Embryonic facial prominence (tissue), 1 donor: ENCODE data around the gene MATN3.

Source experiments
- DNase-seq: peaks from one replicate; pipeline ENCODE4 v3.0.0-alpha.2; 2016; ENCODE audit errors: extremely low spot score

Gene MATN3

GRCh38 chr2:20037660-20038059 is 25.2 kb upstream of the MATN3 start:
- DNase-seq = no peak

GRCh38 chr2:20035955-20036666 is 23.6 kb upstream of the MATN3 start:
- DNase-seq = no peak

GRCh38 chr2:20034821-20035220 is 22.4 kb upstream of the MATN3 start:
- DNase-seq = no peak

GRCh38 chr2:20034218-20034617 is 21.8 kb upstream of the MATN3 start:
- DNase-seq = no peak

- no peak for DNase-seq
These were observed 20.9 kb upstream of the MATN3 start for GRCh38 chr2:20033322-20033721.

DNA sequence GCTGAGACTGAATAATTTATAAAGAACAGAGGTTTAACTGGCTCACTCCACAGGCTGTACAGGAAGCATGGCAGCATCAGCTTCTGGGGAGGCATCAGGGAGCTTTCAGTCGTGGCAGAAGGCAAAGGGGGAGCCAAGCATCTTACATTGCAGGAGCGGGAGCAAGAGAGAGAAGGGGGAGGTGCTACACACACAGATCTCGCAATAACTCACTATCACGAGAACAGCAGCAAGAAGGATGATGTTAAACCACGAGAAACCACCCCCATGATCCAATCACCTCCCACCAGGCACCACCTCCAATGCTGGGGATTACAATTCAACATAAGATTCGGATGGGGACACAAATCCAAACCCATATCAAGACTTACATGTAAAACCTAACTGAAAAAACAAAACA is 17.8 kb upstream of the MATN3 start:
- no peak for DNase-seq

GRCh38 chr2:20027705-20028434 is 15.4 kb upstream of the MATN3 start:
- DNase-seq = no peak

DNA sequence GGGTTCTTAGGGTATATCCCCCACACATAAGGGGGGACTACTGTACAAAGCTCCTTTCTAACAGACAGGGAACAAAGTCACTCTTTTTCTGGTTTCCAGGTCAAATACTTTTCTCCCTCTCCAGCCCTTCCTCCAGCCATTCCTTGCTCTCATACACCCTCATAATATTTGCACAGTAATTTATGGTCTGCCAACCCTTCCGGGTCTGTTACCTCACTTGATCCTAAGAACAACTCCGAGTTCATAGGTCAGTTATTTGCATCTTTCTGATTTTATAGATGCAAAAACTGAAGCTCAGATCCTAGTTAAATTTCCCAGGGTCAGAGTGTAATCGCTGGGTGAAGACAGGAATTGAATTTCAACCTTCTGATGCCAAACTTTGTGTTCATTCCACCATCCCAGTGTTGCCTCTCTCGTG is 14.8 kb upstream of the MATN3 start:
- DNase-seq = no peak

DNA sequence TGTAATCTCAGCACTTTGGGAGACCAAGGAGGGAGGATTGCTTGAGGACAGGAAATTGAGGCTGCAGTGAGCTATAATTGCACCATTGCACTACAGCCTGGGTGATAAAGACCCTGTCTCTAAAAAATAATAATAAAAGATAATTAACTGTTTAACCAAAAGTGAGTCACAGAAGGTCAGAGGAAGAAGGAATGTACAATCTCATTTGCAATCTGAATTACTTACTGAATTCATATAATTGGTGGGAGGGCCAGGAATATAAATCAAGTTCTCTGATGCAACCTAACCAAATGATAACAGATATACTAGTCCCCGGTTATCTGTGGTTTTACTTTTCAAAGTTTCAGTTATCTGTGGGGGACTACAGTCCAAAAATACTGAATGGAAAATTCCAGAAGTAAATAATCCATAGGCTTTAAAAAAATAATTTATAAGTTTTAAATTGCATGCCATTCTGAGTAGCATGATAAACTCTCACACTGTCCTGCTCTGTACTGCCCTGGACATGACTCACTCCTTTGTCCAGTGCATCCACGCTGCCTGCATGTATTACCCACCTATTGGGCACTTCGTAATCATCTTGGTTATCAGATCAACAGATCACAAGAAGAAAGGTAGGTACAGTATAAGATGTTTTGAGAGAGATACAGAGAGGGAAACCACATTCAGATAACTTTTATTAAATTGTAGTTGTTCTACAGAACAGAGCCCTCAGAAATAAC is 12.8 kb upstream of the MATN3 start:
- no peak for DNase-seq

DNA sequence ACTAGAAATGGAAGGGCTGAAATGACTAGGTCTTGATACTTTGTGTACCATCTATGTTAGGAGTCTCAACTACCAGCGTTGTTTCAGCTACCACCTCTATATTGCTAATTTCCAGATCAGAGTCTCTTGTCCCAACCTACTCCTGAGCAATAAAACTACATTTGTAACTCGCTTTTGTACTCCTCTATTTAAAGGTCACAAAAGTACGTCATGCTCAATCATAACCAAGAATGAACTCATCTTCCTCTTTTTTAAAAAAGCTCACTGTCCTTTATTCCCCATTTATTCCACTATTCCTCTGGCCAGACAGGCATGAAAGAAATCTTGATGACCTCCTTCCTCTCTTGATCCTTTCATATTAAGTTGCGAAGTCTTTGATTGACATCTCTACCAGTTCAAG is 11.2 kb upstream of the MATN3 start:
- DNase-seq = no peak

GRCh38 chr2:20021405-20022009 is 9.0 kb upstream of the MATN3 start:
- no peak for DNase-seq

DNA sequence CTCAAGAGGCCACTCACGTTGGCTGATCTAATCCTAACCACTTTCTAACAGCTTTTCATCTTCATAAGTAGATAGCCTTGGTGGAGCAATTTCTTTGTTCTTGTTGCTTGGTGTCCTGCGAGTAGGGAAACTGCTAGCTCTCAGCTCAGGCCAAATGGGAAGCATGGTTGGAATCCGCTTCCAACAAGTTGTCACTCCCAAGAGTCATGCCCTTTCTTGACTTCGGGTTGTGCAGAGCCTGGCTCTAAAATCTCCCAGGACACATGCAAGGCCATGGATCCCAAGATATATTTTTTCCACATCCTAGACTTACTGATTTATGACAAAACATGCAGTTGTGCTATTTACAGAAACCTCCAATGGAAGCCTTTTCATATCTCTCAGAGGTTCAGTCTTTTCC is 7.3 kb upstream of the MATN3 start:
- no peak for DNase-seq

GRCh38 chr2:20018601-20019152 is 6.2 kb upstream of the MATN3 start:
- no peak for DNase-seq

GRCh38 chr2:20016346-20016745 is 3.9 kb upstream of the MATN3 start:
- no peak for DNase-seq

- DNase-seq = peak; percentile 25
These were observed 3.1 kb upstream of the MATN3 start for GRCh38 chr2:20015482-20016083.

DNA sequence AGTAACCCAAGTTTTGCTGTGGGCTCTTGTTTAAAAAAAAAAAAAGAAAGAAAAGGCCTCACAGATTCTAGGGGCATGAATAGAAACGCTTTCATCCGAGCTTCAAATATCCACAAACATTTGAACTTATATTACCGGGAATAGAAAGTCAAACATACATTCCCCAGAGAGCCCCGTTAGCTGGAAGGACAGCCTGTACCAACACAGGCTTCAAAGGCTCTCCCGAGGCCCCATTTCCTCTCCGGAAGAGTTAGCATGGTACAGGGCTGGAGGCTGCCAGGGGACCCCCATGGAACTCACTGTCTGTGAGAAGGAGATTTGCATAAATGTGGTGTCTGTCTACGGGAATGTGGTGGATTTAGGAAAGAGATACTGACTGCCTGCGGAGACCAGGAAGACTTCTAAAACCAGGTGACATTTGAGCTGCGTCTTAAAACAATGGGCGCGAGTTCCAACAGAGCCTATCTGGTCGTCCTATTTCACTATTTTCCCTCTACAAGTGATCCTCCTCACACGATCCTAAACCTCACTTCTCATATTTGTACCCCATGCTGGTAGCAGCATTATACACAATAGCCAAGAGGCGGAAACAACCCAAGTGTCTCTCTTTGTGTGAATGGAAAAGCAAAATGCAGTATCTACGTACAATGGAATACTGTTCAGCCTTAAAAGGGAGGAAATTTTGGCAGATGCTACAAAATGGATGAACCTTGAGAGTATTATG is 820 bp upstream of the MATN3 start:
- DNase-seq = no peak

- DNase-seq = no peak
These were observed 511 bp downstream of the MATN3 start for GRCh38 chr2:20012032-20012281.

- DNase-seq = no peak
These were observed 1.0 kb downstream of the MATN3 start for GRCh38 chr2:20011276-20012031.

DNA sequence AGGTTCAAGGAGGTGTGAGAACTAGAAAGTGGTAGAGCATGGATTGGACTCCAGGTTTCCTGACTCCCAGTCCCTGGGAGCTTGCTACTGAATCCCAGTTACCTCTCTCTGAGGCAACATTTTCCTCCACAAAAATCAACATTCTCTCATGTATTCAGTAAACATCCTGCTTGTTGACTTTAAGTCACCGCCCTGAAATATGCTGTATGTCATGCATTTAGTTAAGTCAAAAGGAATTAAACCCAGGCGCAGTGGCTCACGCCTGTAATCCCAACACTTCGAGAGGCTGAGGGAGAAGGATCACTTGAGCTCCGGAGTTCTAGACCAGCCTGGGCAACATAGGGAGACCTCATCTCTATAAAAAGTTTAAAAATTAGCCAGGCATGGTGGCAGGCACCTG is 3.8 kb downstream of the MATN3 start:
- DNase-seq = no peak

DNA sequence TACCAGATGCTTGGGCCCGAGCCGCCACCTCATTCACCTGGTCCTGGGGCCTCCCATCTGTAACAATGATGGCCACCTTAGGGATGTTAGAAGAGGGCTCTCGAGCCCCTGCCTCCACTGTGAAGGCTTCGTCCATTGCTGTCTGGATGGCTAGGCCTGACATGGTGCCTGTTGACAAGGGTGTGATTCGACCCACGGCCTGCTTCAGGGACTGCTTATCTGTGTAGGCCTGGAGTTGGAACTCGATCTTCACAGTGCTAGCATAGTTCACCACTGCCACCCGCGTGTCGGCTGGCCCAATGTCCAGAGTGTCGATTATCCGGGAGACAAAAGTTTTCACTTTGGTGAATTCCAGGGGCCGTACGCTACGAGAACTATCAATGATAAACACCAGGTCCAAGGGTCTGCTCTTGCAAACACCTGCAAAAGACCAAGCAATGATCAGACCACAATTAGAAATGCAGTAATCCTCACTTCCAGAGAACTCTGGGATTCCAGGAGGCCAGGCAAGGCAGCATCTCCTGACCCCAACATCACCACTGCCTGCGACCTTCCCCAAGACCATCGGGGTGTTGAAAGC is 6.5 kb downstream of the MATN3 start:
- DNase-seq = no peak
